Ectodermal cell (in vitro differentiated cells): ENCODE measurements around the gene NYAP1. TPM values are rescaled to one million over a fixed set of nuclear protein-coding genes. Genes with fewer than 3 reads are reported as not detected.
"Not testable (repeated sequence)": the region's sequence is repeated elsewhere in the genome, so short reads cannot be mapped to it uniquely, and the experiment has no call there.

Source experiments
- H3K27ac ChIP-seq: 2 replicates; pipeline ENCODE4 v1.7.0; 2013; ENCODE audit warnings: mild to moderate bottlenecking, low read depth, low read length; ENCODE audit not compliant: insufficient read depth, poor library complexity, severe bottlenecking
- H3K27me3 ChIP-seq: 2 replicates; pipeline ENCODE4 v1.7.0; 2013; ENCODE audit warnings: mild to moderate bottlenecking, low read length; ENCODE audit not compliant: insufficient read depth, control insufficient read depth, poor library complexity, severe bottlenecking
- H3K36me3 ChIP-seq: one replicate; pipeline ENCODE4 v1.7.0; 2013; ENCODE audit warnings: low read length; ENCODE audit not compliant: control insufficient read depth, insufficient read depth
- H3K4me1 ChIP-seq: one replicate; pipeline ENCODE4 v1.7.0; 2013; ENCODE audit warnings: low read length; ENCODE audit not compliant: control insufficient read depth, insufficient read depth
- H3K4me3 ChIP-seq: 2 replicates; pipeline ENCODE4 v1.7.0; 2013; ENCODE audit warnings: low read depth, low read length, control low read depth; ENCODE audit not compliant: insufficient read depth
- H3K9me3 ChIP-seq: 2 replicates; pipeline ENCODE4 v1.7.0; 2013; ENCODE audit warnings: mild to moderate bottlenecking, low read length, moderate library complexity; ENCODE audit not compliant: control insufficient read depth
- WGBS, 2 experiments: methylation state at CpG; one replicate each; pipeline ENCODE4 v1.1.7; 2013; ENCODE audit warnings: missing lambda C conversion rate in 2 of 2; 5-methylcytosine and 5-hydroxymethylcytosine counted together
- polyA plus RNA-seq, 4 experiments: library from polyadenylated mRNA; stranded (reverse); fragments of 50-300 nt; gene quantifications; one replicate each; pipeline ENCODE4 v1.2.3, GENCODE V29; 2013

The NYAP1 gene
- polyA plus RNA-seq (2013, experiment 1 of 4), result 7.0 TPM
- 5.4 TPM for polyA plus RNA-seq (2013, experiment 2 of 4)
- 8.4 TPM for polyA plus RNA-seq (2013, experiment 3 of 4)
- 6.9 TPM for polyA plus RNA-seq (2013, experiment 4 of 4)

- 13% methylated on average over 45 of the region's 45 CpGs for WGBS, 2 experiments
- Histone ChIP-seq H3K27me3 (peaks cover 5% of the 10 kb centered on the region), H3K36me3 (no peaks in the 10 kb centered on the region), H3K4me3 (peak within 1 kb of the TSS; percentile 61), H3K9me3 (no peaks in the 10 kb centered on the region), H3K4me1 (peaks cover 34% of the 10 kb centered on the region), H3K27ac (no peak within 1 kb of the TSS)
These were observed at the start of gene NYAP1 for GRCh38 chr7:100483722-100484672. Gene NYAP1, plus strand, starts transcription at chr7:100483927. Its CDS starts 1,385 bp downstream, at chr7:100485312.

GRCh38 chr7:100434297-100435144 lies 49.2 kb upstream of the NYAP1 start:
- H3K4me1 ChIP-seq, result peaks cover 21% of the 10 kb centered on the region
- H3K27me3 ChIP-seq, result no peaks in the 10 kb centered on the region
- H3K9me3 ChIP-seq, result no peaks in the 10 kb centered on the region
- no peak overlapping the region for H3K27ac ChIP-seq
- H3K36me3 ChIP-seq, result peaks cover 21% of the 10 kb centered on the region
- WGBS, 2 experiments, result 87 to 90% methylated on average over 22 of the region's 22 CpGs
- H3K4me3 ChIP-seq, result peak overlapping the region; percentile 79

- peak overlapping the region; percentile 79 for H3K4me3 ChIP-seq
- H3K9me3 ChIP-seq, result no peaks in the 10 kb centered on the region
- 2 to 3% methylated on average over 81 of the region's 81 CpGs for WGBS, 2 experiments
These were observed 48.1 kb upstream of the NYAP1 start for GRCh38 chr7:100435401-100436304.

GRCh38 chr7:100437150-100438100 lies 46.3 kb upstream of the NYAP1 start:
- Histone ChIP-seq H3K36me3 (peaks cover 18% of the 10 kb centered on the region), H3K4me1 (peaks cover 2% of the 10 kb centered on the region), H3K9me3 (no peaks in the 10 kb centered on the region), H3K27ac (no peak overlapping the region), H3K27me3 (no peaks in the 10 kb centered on the region), H3K4me3 (no peak overlapping the region)
- 96 to 97% methylated on average over 28 of the region's 28 CpGs for WGBS, 2 experiments

More at GRCh38 chr7:100435401-100436304, 48.1 kb upstream of the NYAP1 start:
- peaks cover 19% of the 10 kb centered on the region for H3K4me1 ChIP-seq
- H3K36me3 ChIP-seq, result peaks cover 21% of the 10 kb centered on the region
- peak overlapping the region; percentile 80 for H3K27ac ChIP-seq
- no peaks in the 10 kb centered on the region for H3K27me3 ChIP-seq

DNA sequence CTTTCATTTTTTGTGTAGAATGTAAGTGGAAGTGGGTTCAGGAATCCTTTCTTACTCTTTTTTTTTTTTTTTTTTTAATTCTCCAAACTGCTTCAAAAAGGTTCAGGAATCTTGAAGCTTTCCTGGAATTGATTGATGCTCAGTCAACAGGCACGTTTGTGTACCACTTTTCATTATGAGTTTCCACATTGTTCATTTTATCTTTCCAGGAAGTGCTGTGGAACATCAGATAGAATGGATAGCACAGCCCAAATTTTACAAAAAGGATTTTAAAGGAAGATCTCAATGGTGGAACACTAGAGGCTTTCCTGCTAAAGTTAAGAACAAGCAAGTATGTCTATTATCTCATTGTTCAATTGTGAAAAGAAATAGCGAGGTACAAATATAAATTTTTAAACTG lies 45.6 kb upstream of the NYAP1 start:
- no peaks in the 10 kb centered on the region for H3K27me3 ChIP-seq

DNA sequence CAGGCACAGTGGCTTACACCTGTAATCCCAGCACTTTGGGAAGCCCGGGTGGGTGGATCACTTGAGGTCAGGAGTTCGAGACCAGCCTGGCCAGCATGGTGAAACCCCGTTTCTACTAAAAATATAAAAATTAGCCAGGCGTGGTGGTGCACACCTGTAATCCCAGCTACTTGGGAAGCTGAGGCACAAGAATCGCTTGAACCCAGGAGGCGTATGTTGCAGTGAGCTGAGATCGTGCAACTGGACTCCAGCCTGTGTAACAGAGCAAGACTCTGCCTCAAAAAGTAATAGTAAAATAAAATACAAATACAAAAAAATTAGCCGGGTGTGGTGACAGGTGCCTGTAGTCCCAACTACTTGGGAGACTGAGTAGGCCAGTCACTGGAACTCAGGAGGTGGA lies 45.0 kb upstream of the NYAP1 start:
- not testable (repeated sequence) for H3K9me3 ChIP-seq, H3K4me1 ChIP-seq, H3K4me3 ChIP-seq, H3K27me3 ChIP-seq, H3K27ac ChIP-seq, H3K36me3 ChIP-seq
- WGBS, 2 experiments, result 91 to 96% methylated on average over 8 of the region's 8 CpGs

More for the DNA sequence above, 45.6 kb upstream of the NYAP1 start:
- H3K4me1 ChIP-seq, result no peaks in the 10 kb centered on the region
- no peak overlapping the region for H3K4me3 ChIP-seq
- H3K36me3 ChIP-seq, result peaks cover 11% of the 10 kb centered on the region
- H3K9me3 ChIP-seq, result no peaks in the 10 kb centered on the region
- 92 to 94% methylated on average over 1 to 2 of the region's 2 CpGs for WGBS, 2 experiments
- no peak overlapping the region for H3K27ac ChIP-seq

DNA sequence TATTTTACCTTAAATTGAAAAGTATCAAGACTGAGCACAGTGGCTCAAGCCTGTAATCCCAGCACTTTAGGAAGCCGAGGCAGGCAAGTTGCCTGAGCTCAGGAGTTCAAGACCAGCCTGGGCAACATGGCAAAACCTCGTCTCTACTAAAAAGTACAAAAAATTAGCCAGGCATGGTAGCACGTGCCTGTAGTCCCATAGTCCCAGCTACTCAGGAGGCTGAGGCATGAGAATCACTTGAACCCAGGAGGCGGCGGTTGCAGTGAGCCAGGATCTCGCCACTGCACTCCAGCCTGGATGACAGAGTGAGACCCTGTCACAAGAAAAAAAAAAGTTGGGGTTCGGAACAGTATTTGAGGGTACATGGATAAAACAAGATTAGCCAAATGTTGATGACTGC lies 44.5 kb upstream of the NYAP1 start:
- 91 to 95% methylated on average over 7 of the region's 7 CpGs for WGBS, 2 experiments
- H3K27ac ChIP-seq, H3K36me3 ChIP-seq, H3K4me1 ChIP-seq, H3K27me3 ChIP-seq, H3K4me3 ChIP-seq, H3K9me3 ChIP-seq: not testable (repeated sequence)

DNA sequence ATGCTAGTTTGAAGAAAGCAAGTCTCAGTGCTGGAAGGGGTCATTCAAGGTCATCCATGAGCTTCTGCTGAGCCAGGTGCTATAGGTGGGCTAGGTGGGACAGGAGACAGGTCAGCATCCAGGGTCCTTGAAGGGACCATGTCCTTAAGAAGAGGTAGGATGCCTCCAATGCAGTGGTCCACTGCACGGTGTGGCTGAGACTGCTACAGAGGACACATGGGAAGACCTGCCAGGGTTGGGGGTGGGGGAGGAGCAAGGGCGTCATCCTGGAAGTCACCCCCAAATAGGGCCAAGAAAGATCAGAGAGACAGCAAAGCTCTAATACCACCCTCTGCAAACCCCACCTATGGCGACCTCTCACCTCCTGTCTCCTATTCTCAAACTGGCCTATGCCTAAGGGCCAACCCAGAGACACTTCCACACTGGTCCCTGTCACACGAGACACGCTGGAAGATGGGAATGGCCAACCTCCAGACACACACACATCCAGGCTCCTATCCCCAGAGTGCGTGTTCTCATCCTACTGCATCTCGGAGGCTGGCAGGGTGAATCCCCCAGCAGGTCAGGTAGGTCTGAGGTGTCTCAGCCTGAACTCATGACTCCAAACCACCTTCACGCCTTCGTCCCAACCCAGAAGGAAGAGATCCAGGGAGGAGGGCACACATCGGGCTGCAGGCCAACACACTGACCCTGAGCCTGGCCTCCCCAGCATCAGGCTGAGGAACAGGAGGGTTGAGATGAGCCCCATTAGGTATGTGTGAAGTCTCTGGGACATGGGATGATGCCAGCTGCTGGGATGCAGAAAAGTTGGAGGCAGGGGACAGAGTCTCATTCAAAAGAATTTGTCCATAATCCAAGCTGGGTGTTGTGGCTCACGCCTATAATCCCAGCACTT lies 41.8 kb upstream of the NYAP1 start:
- H3K4me3 ChIP-seq, result no peak overlapping the region
- 90 to 94% methylated on average over 11 of the region's 11 CpGs for WGBS, 2 experiments
- H3K9me3 ChIP-seq, result no peaks in the 10 kb centered on the region
- no peaks in the 10 kb centered on the region for H3K36me3 ChIP-seq
- H3K4me1 ChIP-seq, result peaks cover 3% of the 10 kb centered on the region
- no peaks in the 10 kb centered on the region for H3K27me3 ChIP-seq
- no peak overlapping the region for H3K27ac ChIP-seq
